ENCODE measurements around the gene ZNF793.

GRCh38 chr19:37572203-37572602 lies 65.5 kb downstream of the ZNF793 start:
- TF ChIP-seq POLR2A (IDR thresholded peaks at IDR 0.05), result no peak
- TF ChIP-seq POLR2AphosphoS5 (IDR thresholded peaks at IDR 0.05), result no peak
- TF ChIP-seq, protein P1, sequence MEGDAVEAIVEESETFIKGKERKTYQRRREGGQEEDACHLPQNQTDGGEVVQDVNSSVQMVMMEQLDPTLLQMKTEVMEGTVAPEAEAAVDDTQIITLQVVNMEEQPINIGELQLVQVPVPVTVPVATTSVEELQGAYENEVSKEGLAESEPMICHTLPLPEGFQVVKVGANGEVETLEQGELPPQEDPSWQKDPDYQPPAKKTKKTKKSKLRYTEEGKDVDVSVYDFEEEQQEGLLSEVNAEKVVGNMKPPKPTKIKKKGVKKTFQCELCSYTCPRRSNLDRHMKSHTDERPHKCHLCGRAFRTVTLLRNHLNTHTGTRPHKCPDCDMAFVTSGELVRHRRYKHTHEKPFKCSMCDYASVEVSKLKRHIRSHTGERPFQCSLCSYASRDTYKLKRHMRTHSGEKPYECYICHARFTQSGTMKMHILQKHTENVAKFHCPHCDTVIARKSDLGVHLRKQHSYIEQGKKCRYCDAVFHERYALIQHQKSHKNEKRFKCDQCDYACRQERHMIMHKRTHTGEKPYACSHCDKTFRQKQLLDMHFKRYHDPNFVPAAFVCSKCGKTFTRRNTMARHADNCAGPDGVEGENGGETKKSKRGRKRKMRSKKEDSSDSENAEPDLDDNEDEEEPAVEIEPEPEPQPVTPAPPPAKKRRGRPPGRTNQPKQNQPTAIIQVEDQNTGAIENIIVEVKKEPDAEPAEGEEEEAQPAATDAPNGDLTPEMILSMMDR (IDR thresholded peaks at IDR 0.05), result no peak
- TF ChIP-seq EP300 (IDR thresholded peaks at IDR 0.05), result no peak

All from suprapubic skin (tissue), 4 donors.